HEK293 (cell line): Measurements from ENCODE around the gene SH3GLB1.

ENCODE experiments used
- GFI1B ChIP-seq: fragments of 450-650 bp; formaldehyde crosslinking; IDR thresholded peaks from 2 replicates; pipeline ENCODE4 v1.5.1; 2016; ENCODE audit warnings: missing biosample characterization, missing genetic modification characterization
- GLIS1 ChIP-seq: fragments of 450-650 bp; formaldehyde crosslinking; IDR thresholded peaks from 2 replicates; pipeline ENCODE4 v1.5.1; 2016; ENCODE audit warnings: missing biosample characterization, missing genetic modification characterization
- GLIS2 ChIP-seq: fragments of 450-650 bp; formaldehyde crosslinking; IDR thresholded peaks from 2 replicates; pipeline ENCODE4 v1.5.1; 2016; ENCODE audit warnings: missing biosample characterization, missing genetic modification characterization
- KLF1 ChIP-seq: fragments of 450-650 bp; formaldehyde crosslinking; IDR thresholded peaks from 2 replicates; pipeline ENCODE4 v1.5.1; 2016; ENCODE audit warnings: missing biosample characterization, missing genetic modification characterization
- KLF16 ChIP-seq: fragments of 450-650 bp; formaldehyde crosslinking; IDR thresholded peaks from 2 replicates; pipeline ENCODE4 v1.5.1; 2017; ENCODE audit warnings: missing biosample characterization, missing genetic modification characterization
- KLF8 ChIP-seq: fragments of 450-650 bp; formaldehyde crosslinking; IDR thresholded peaks from 2 replicates; pipeline ENCODE4 v1.5.1; 2016; ENCODE audit warnings: missing biosample characterization, missing genetic modification characterization
- REPIN1 ChIP-seq: fragments of 450-650 bp; formaldehyde crosslinking; IDR thresholded peaks from 2 replicates; pipeline ENCODE4 v1.5.1; 2017; ENCODE audit warnings: missing biosample characterization, missing genetic modification characterization, low read depth
- YY2 ChIP-seq: fragments of 450-650 bp; formaldehyde crosslinking; IDR thresholded peaks from 2 replicates; pipeline ENCODE4 v1.5.1; 2016; ENCODE audit warnings: missing biosample characterization, missing genetic modification characterization
- ZBTB17 ChIP-seq: fragments of 450-650 bp; formaldehyde crosslinking; IDR thresholded peaks from 2 replicates; pipeline ENCODE4 v1.5.1; 2016; ENCODE audit warnings: missing biosample characterization, missing genetic modification characterization
- ZBTB48 ChIP-seq: fragments of 450-650 bp; formaldehyde crosslinking; IDR thresholded peaks from 2 replicates; pipeline ENCODE4 v1.5.1; 2016; ENCODE audit warnings: missing biosample characterization, missing genetic modification characterization
- ZBTB7A ChIP-seq: fragments of 450-650 bp; formaldehyde crosslinking; IDR thresholded peaks from 2 replicates; pipeline ENCODE4 v1.5.1; 2016; ENCODE audit warnings: low read depth, missing biosample characterization, missing genetic modification characterization
- ZBTB8A ChIP-seq: fragments of 450-650 bp; formaldehyde crosslinking; IDR thresholded peaks from 2 replicates; pipeline ENCODE4 v1.5.1; 2016; ENCODE audit warnings: missing biosample characterization, missing genetic modification characterization
- ZNF121 ChIP-seq: fragments of 450-650 bp; formaldehyde crosslinking; IDR thresholded peaks from 2 replicates; pipeline ENCODE4 v1.5.1; 2016; ENCODE audit warnings: missing biosample characterization, missing genetic modification characterization
- ZNF133 ChIP-seq: fragments of 450-650 bp; formaldehyde crosslinking; IDR thresholded peaks from 2 replicates; pipeline ENCODE4 v1.5.1; 2016; ENCODE audit warnings: missing biosample characterization, missing genetic modification characterization
- ZNF155 ChIP-seq: fragments of 450-650 bp; formaldehyde crosslinking; IDR thresholded peaks from 2 replicates; pipeline ENCODE4 v1.5.1; 2016; ENCODE audit warnings: missing biosample characterization, missing genetic modification characterization
- ZNF174 ChIP-seq: fragments of 450-650 bp; formaldehyde crosslinking; IDR thresholded peaks from 2 replicates; pipeline ENCODE4 v1.5.0; 2017; ENCODE audit warnings: missing biosample characterization, mild to moderate bottlenecking, missing genetic modification characterization
- ZNF24 ChIP-seq: fragments of 450-650 bp; formaldehyde crosslinking; IDR thresholded peaks from 2 replicates; pipeline ENCODE4 v1.5.1; 2016; ENCODE audit warnings: missing biosample characterization, missing genetic modification characterization
- ZNF324 ChIP-seq: fragments of 450-650 bp; formaldehyde crosslinking; IDR thresholded peaks from 2 replicates; pipeline ENCODE4 v1.5.1; 2016; ENCODE audit warnings: missing biosample characterization, missing genetic modification characterization
- ZNF335 ChIP-seq: fragments of 450-650 bp; formaldehyde crosslinking; conservative IDR thresholded peaks from 2 replicates; pipeline ENCODE4 v1.5.1; 2016; ENCODE audit warnings: missing biosample characterization, missing genetic modification characterization
- ZNF37A ChIP-seq: fragments of 450-650 bp; IDR thresholded peaks from 2 replicates; pipeline ENCODE4 v1.5.1; 2018; ENCODE audit warnings: missing biosample characterization, missing genetic modification characterization
- ZNF514 ChIP-seq: fragments of 450-650 bp; formaldehyde crosslinking; IDR thresholded peaks from 2 replicates; pipeline ENCODE4 v1.5.1; 2016; ENCODE audit warnings: missing biosample characterization, missing genetic modification characterization
- ZNF549 ChIP-seq: fragments of 450-650 bp; IDR thresholded peaks from 2 replicates; pipeline ENCODE4 v1.5.1; 2018; ENCODE audit warnings: missing biosample characterization, missing genetic modification characterization, mild to moderate bottlenecking, inconsistent platforms, moderate library complexity
- ZNF560 ChIP-seq: fragments of 450-650 bp; formaldehyde crosslinking; IDR thresholded peaks from 2 replicates; pipeline ENCODE4 v1.5.1; 2017; ENCODE audit warnings: missing biosample characterization, missing genetic modification characterization, borderline replicate concordance
- ZNF621 ChIP-seq: fragments of 450-650 bp; formaldehyde crosslinking; IDR thresholded peaks from 2 replicates; pipeline ENCODE4 v1.5.1; 2017; ENCODE audit warnings: missing biosample characterization, missing genetic modification characterization
- ZNF785 ChIP-seq: fragments of 450-650 bp; formaldehyde crosslinking; IDR thresholded peaks from 2 replicates; pipeline ENCODE4 v1.5.1; 2016; ENCODE audit warnings: missing biosample characterization, missing genetic modification characterization
- ZNF830 ChIP-seq: fragments of 450-650 bp; IDR thresholded peaks from 2 replicates; pipeline ENCODE4 v1.5.0; 2018; ENCODE audit warnings: missing biosample characterization, missing genetic modification characterization, low read depth, mild to moderate bottlenecking, moderate library complexity
- TF ChIP-seq, protein P1 (sequence below): fragments of 450-650 bp; formaldehyde crosslinking; IDR thresholded peaks from 2 replicates; pipeline ENCODE4 v1.5.1; 2016; ENCODE audit warnings: missing biosample characterization, missing genetic modification characterization, low read depth
- TF ChIP-seq, protein P2 (sequence below): fragments of 450-650 bp; formaldehyde crosslinking; conservative IDR thresholded peaks from 2 replicates; pipeline ENCODE4 v1.5.1; 2016; ENCODE audit warnings: low read depth, missing biosample characterization, missing genetic modification characterization
- TF ChIP-seq, protein P3 (sequence below): fragments of 450-650 bp; formaldehyde crosslinking; IDR thresholded peaks from 2 replicates; pipeline ENCODE4 v1.5.0; 2017; ENCODE audit warnings: missing biosample characterization, missing genetic modification characterization, borderline replicate concordance
- TF ChIP-seq, protein P4 (sequence below): fragments of 450-650 bp; formaldehyde crosslinking; IDR thresholded peaks from 2 replicates; pipeline ENCODE4 v1.5.1; 2016; ENCODE audit warnings: missing biosample characterization, missing genetic modification characterization

Gene SH3GLB1

DNA sequence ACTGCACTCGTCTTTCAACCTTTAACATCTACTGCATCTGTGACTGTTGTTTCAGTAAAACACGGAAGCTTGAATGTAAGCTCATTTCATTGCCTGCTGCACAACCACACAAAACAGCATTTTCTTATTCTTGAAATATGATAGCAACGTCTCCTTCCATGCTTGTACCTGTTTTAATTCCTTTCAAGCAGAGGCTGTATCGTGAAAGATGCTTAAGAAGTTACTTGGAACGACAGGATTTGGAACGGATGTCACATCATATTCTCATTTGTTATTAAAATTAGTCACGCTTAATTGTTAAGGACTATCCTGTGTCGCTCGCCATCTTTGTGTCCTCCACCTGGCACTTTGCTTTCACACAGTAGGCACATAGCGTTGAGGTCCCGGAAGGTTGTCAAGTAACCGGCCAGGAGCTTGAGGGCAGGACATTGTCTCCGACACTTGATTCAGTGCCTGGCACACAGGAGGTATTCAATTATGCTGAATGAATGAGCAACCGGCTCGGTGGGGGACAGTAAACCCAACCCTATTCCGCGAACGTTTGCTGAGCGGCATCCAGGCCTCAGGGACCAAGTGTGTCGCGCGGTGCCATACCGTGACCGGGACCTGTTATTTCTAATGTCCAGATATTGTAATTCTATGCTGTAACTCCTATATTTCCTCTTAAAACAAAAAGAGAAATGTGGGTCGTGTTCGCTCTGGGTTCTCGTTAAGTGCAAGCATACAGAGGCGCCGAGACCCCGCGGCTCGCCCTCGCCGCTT, 499 bp upstream of the SH3GLB1 start (continued):
- TF ChIP-seq REPIN1 = no peak
- no peak for TF ChIP-seq ZNF621 (tag by site-specific recombination)
- no peak for TF ChIP-seq ZNF830 (tag by site-specific recombination)
- no peak for TF ChIP-seq ZNF560
- TF ChIP-seq GFI1B (tag by site-specific recombination) = no peak
- TF ChIP-seq, protein P1, sequence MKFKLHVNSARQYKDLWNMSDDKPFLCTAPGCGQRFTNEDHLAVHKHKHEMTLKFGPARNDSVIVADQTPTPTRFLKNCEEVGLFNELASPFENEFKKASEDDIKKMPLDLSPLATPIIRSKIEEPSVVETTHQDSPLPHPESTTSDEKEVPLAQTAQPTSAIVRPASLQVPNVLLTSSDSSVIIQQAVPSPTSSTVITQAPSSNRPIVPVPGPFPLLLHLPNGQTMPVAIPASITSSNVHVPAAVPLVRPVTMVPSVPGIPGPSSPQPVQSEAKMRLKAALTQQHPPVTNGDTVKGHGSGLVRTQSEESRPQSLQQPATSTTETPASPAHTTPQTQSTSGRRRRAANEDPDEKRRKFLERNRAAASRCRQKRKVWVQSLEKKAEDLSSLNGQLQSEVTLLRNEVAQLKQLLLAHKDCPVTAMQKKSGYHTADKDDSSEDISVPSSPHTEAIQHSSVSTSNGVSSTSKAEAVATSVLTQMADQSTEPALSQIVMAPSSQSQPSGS (tag by site-specific recombination) = no peak
- TF ChIP-seq ZNF514 (tag by site-specific recombination) = no peak
- no peak for TF ChIP-seq KLF16 (tag by site-specific recombination)
- TF ChIP-seq GLIS1 (tag by site-specific recombination) = peak; percentile 87
- peak; percentile 10; the same call in 1 of the 2 replicates for TF ChIP-seq ZBTB48
- peak; percentile 57 for TF ChIP-seq GLIS2 (tag by site-specific recombination)
- TF ChIP-seq ZNF133 = no peak
- no peak for TF ChIP-seq ZNF549 (tag by site-specific recombination)
- TF ChIP-seq, protein P2, sequence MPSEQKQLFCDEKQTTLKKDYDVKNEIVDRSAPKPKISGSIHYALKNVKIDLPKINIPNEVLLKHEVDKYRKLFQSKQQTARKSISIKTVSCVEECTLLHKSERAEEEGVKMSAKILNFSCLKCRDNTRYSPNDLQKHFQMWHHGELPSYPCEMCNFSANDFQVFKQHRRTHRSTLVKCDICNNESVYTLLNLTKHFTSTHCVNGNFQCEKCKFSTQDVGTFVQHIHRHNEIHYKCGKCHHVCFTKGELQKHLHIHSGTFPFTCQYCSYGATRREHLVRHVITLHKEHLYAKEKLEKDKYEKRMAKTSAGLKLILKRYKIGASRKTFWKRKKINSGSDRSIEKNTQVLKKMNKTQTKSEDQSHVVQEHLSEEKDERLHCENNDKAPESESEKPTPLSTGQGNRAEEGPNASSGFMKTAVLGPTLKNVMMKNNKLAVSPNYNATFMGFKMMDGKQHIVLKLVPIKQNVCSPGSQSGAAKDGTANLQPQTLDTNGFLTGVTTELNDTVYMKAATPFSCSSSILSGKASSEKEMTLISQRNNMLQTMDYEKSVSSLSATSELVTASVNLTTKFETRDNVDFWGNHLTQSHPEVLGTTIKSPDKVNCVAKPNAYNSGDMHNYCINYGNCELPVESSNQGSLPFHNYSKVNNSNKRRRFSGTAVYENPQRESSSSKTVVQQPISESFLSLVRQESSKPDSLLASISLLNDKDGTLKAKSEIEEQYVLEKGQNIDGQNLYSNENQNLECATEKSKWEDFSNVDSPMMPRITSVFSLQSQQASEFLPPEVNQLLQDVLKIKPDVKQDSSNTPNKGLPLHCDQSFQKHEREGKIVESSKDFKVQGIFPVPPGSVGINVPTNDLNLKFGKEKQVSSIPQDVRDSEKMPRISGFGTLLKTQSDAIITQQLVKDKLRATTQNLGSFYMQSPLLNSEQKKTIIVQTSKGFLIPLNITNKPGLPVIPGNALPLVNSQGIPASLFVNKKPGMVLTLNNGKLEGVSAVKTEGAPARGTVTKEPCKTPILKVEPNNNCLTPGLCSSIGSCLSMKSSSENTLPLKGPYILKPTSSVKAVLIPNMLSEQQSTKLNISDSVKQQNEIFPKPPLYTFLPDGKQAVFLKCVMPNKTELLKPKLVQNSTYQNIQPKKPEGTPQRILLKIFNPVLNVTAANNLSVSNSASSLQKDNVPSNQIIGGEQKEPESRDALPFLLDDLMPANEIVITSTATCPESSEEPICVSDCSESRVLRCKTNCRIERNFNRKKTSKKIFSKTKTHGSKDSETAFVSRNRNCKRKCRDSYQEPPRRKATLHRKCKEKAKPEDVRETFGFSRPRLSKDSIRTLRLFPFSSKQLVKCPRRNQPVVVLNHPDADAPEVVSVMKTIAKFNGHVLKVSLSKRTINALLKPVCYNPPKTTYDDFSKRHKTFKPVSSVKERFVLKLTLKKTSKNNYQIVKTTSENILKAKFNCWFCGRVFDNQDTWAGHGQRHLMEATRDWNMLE (tag by site-specific recombination) = peak; percentile 15; the same call in 1 of the 2 replicates
- no peak for TF ChIP-seq ZNF174 (tag by site-specific recombination)
- TF ChIP-seq ZNF335 = peak; percentile 72
- TF ChIP-seq ZBTB8A (tag by site-specific recombination) = no peak
- no peak; the same call in none of the 2 replicates for TF ChIP-seq ZNF24 (tag by site-specific recombination)
- no peak for TF ChIP-seq KLF1
- TF ChIP-seq YY2 (tag by site-specific recombination) = no peak
- TF ChIP-seq ZBTB7A (tag by site-specific recombination) = no peak
- TF ChIP-seq ZNF121 = peak; percentile 10; the same call in 1 of the 2 replicates
- TF ChIP-seq ZNF785 (tag by site-specific recombination) = no peak
- no peak for TF ChIP-seq KLF8 (tag by site-specific recombination)
- TF ChIP-seq, protein P3, sequence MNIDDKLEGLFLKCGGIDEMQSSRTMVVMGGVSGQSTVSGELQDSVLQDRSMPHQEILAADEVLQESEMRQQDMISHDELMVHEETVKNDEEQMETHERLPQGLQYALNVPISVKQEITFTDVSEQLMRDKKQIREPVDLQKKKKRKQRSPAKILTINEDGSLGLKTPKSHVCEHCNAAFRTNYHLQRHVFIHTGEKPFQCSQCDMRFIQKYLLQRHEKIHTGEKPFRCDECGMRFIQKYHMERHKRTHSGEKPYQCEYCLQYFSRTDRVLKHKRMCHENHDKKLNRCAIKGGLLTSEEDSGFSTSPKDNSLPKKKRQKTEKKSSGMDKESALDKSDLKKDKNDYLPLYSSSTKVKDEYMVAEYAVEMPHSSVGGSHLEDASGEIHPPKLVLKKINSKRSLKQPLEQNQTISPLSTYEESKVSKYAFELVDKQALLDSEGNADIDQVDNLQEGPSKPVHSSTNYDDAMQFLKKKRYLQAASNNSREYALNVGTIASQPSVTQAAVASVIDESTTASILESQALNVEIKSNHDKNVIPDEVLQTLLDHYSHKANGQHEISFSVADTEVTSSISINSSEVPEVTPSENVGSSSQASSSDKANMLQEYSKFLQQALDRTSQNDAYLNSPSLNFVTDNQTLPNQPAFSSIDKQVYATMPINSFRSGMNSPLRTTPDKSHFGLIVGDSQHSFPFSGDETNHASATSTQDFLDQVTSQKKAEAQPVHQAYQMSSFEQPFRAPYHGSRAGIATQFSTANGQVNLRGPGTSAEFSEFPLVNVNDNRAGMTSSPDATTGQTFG = no peak
- TF ChIP-seq ZBTB17 (tag by site-specific recombination) = peak; percentile 72
- TF ChIP-seq ZNF37A (tag by site-specific recombination) = 0 out of 2 replicates have a peak, but pooled peaks have one; percentile 3
- no peak for TF ChIP-seq ZNF324
- no peak for TF ChIP-seq ZNF155 (tag by site-specific recombination)
- TF ChIP-seq, protein P4, sequence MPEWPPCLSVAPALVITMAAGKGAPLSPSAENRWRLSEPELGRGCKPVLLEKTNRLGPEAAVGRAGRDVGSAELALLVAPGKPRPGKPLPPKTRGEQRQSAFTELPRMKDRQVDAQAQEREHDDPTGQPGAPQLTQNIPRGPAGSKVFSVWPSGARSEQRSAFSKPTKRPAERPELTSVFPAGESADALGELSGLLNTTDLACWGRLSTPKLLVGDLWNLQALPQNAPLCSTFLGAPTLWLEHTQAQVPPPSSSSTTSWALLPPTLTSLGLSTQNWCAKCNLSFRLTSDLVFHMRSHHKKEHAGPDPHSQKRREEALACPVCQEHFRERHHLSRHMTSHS (tag by site-specific recombination) = no peak
